Natural killer cell (primary cell): Measurements from ENCODE around the gene MACROD2. TPM values are rescaled to one million over a fixed set of nuclear protein-coding genes. Genes with fewer than 3 reads are reported as not detected.

ENCODE experiments used
- ATAC-seq, 3 donors: fragments of 150-1000 bp in 2 of 3; fragments of 200-7000 bp in 1 of 3; cut with Tn5 transposase; 1 replicate in 1 of 3; 2 replicates in 2 of 3; pipeline ENCODE4 v1.10.0; 2021; ENCODE audit warnings: mild to moderate bottlenecking in 2 of 3, moderate library complexity in 2 of 3
- DNase-seq, 2 donors: peaks; one replicate each; pipeline versions ENCODE4 v3.0.0 to v3.0.0-alpha.2; 2013 to 2021; ENCODE audit warnings: mixed read lengths in 1 of 2
- H3K27ac ChIP-seq: one replicate; pipeline ENCODE4 v1.5.1; 2013; ENCODE audit warnings: mild to moderate bottlenecking, low read length
- H3K27me3 ChIP-seq: one replicate; pipeline ENCODE4 v1.6.1; 2013; ENCODE audit warnings: low read length; ENCODE audit not compliant: control insufficient read depth, insufficient read depth
- H3K36me3 ChIP-seq: one replicate; pipeline ENCODE4 v1.6.1; 2013; ENCODE audit warnings: low read length; ENCODE audit not compliant: control insufficient read depth, insufficient read depth
- H3K4me1 ChIP-seq: one replicate; pipeline ENCODE4 v1.6.1; 2013; ENCODE audit warnings: low read length; ENCODE audit not compliant: control insufficient read depth, insufficient read depth
- H3K4me3 ChIP-seq: one replicate; pipeline ENCODE4 v1.5.1; 2013; ENCODE audit warnings: low read length
- H3K9me3 ChIP-seq: one replicate; pipeline ENCODE4 v1.6.1; 2013; ENCODE audit warnings: low read length; ENCODE audit not compliant: control insufficient read depth, insufficient read depth
- H3K27ac Mint-ChIP-seq, 2 donors: one replicate each; pipeline ENCODE4 v1.8.0; 2022; ENCODE audit warnings: mild to moderate bottlenecking in 2 of 2, mixed read lengths in 2 of 2, moderate library complexity in 1 of 2
- H3K27me3 Mint-ChIP-seq, 2 donors: one replicate each; pipeline ENCODE4 v1.8.0; 2022; ENCODE audit warnings: low read depth in 2 of 2, mixed read lengths in 2 of 2
- H3K36me3 Mint-ChIP-seq: one replicate; pipeline ENCODE4 v1.8.0; 2022; ENCODE audit warnings: mixed read lengths
- H3K4me1 Mint-ChIP-seq, 2 donors: one replicate each; pipeline ENCODE4 v1.8.0; 2022; ENCODE audit warnings: mixed read lengths in 2 of 2
- H3K4me3 Mint-ChIP-seq: one replicate; pipeline ENCODE4 v1.8.0; 2022; ENCODE audit warnings: mild to moderate bottlenecking, moderate library complexity, mixed read lengths
- H3K9me3 Mint-ChIP-seq, 2 donors: one replicate each; pipeline ENCODE4 v1.8.0; 2022; ENCODE audit warnings: mixed read lengths in 2 of 2
- CTCF ChIP-seq: fragments of 200-600 bp; IDR thresholded peaks from one replicate; pipeline ENCODE4 v1.8.0; 2022; ENCODE audit warnings: antibody characterized with exemption
- WGBS: methylation state at CpG from one replicate; pipeline ENCODE4 v1.1.7; 2013; ENCODE audit warnings: missing lambda C conversion rate; ENCODE audit not compliant: insufficient coverage; 5-methylcytosine and 5-hydroxymethylcytosine counted together
- intact Hi-C: fragments of 100-400 bp; cut with micrococcal nuclease; formaldehyde crosslinking; loops from one replicate; pipeline ENCODE4 v1.14.2; 2022
- total RNA-seq, 4 donors: library from RNA; stranded (reverse); fragments of 120-200 nt in 1 of 4; gene quantifications; one replicate each; pipeline versions ENCODE4 v1.2.3 to v1.2.4, GENCODE V29; 2013 to 2022

Gene MACROD2
- total RNA-seq, 3 donors from 2014 or later (not counting 1 experiment from before 2014, with no cell fraction given), result 0.19 to 0.88 TPM; not detected in 1

GRCh38 chr20:15931897-15932296 is 1936.6 kb downstream of the MACROD2 start:
- intact Hi-C loops, result no loop called here
- no peaks in the 10 kb centered on the region for H3K36me3 Mint-ChIP-seq
- no peak overlapping the region for H3K27ac Mint-ChIP-seq
- TF ChIP-seq CTCF, result no peak
- WGBS, result 94% methylated on average over 4 of the region's 4 CpGs
- Histone ChIP-seq H3K27me3 (no peaks in the 10 kb centered on the region), H3K4me3 (no peak overlapping the region), H3K27ac (no peak overlapping the region), H3K9me3 (no peaks in the 10 kb centered on the region), H3K4me1 (no peaks in the 10 kb centered on the region), H3K36me3 (no peaks in the 10 kb centered on the region)
- H3K4me1 Mint-ChIP-seq, result peaks cover 0 to under 1% of the 10 kb centered on the region in 2 donors
- H3K9me3 Mint-ChIP-seq, result no peaks in the 10 kb centered on the region
- no peak for DNase-seq
- ATAC-seq, result no peak
- H3K27me3 Mint-ChIP-seq, result peaks cover 0 to 4% of the 10 kb centered on the region in 2 donors
- H3K4me3 Mint-ChIP-seq, result no peak overlapping the region

- Histone ChIP-seq H3K4me1 (no peaks in the 10 kb centered on the region), H3K27me3 (no peaks in the 10 kb centered on the region), H3K9me3 (no peaks in the 10 kb centered on the region), H3K27ac (no peak overlapping the region), H3K36me3 (no peaks in the 10 kb centered on the region), H3K4me3 (no peak overlapping the region)
- Mint-ChIP-seq H3K27ac (no peak overlapping the region), H3K9me3 (peaks cover 3 to 4% of the 10 kb centered on the region in 2 donors), H3K4me1 (peaks cover 0 to 6% of the 10 kb centered on the region in 2 donors), H3K4me3 (no peak overlapping the region), H3K36me3 (no peaks in the 10 kb centered on the region), H3K27me3 (peaks cover 0 to 3% of the 10 kb centered on the region in 2 donors)
- DNase-seq (no peak), ATAC-seq (no peak)
- no peak for TF ChIP-seq CTCF
- intact Hi-C loops, result no loop called here
- 53% methylated on average over 2 of the region's 3 CpGs for WGBS
Observed at GRCh38 chr20:15937179-15937578, 1941.9 kb downstream of the MACROD2 start.

- H3K27ac ChIP-seq, result no peak overlapping the region
- no peak overlapping the region for H3K4me3 ChIP-seq
- intact Hi-C loops, result no loop called here
- no peak overlapping the region for H3K27ac Mint-ChIP-seq
- DNase-seq, result no peak
- H3K9me3 ChIP-seq, result no peaks in the 10 kb centered on the region
- H3K9me3 Mint-ChIP-seq, result peaks cover 3 to 4% of the 10 kb centered on the region in 2 donors
- no peak for TF ChIP-seq CTCF
- peaks cover 0 to 6% of the 10 kb centered on the region in 2 donors for H3K4me1 Mint-ChIP-seq
- ATAC-seq, result no peak
- H3K36me3 ChIP-seq, result no peaks in the 10 kb centered on the region
- no peaks in the 10 kb centered on the region for H3K27me3 ChIP-seq
- WGBS, result 64% methylated on average over 1 of the region's 1 CpG
- H3K4me3 Mint-ChIP-seq, result no peak overlapping the region
- H3K4me1 ChIP-seq, result no peaks in the 10 kb centered on the region
- no peaks in the 10 kb centered on the region for H3K36me3 Mint-ChIP-seq
- peaks cover 0 to 6% of the 10 kb centered on the region in 2 donors for H3K27me3 Mint-ChIP-seq
Observed at GRCh38 chr20:15938847-15939246, 1943.5 kb downstream of the MACROD2 start.

- H3K36me3 ChIP-seq, result no peaks in the 10 kb centered on the region
- intact Hi-C loops, result no loop called here
- H3K4me1 Mint-ChIP-seq, result peaks cover 0 to 6% of the 10 kb centered on the region in 2 donors
- DNase-seq (no peak), ATAC-seq (no peak)
- peaks cover 3 to 4% of the 10 kb centered on the region in 2 donors for H3K9me3 Mint-ChIP-seq
- no peak overlapping the region for H3K27ac Mint-ChIP-seq
- no peaks in the 10 kb centered on the region for H3K9me3 ChIP-seq
- WGBS, result 95% methylated on average over 6 of the region's 6 CpGs
- H3K4me3 Mint-ChIP-seq, result no peak overlapping the region
- H3K4me1 ChIP-seq, result no peaks in the 10 kb centered on the region
- H3K4me3 ChIP-seq, result no peak overlapping the region
- no peak for TF ChIP-seq CTCF
- no peak overlapping the region for H3K27ac ChIP-seq
- no peaks in the 10 kb centered on the region for H3K27me3 ChIP-seq
- no peaks in the 10 kb centered on the region for H3K36me3 Mint-ChIP-seq
- H3K27me3 Mint-ChIP-seq, result peaks cover 0 to 6% of the 10 kb centered on the region in 2 donors
Observed at GRCh38 chr20:15940127-15940526, 1944.8 kb downstream of the MACROD2 start.
